IPS DF 4.7 (cell line): Measurements from ENCODE around the gene PCP4L1.

ENCODE experiments used
- DNase-seq: peaks from one replicate; pipeline ENCODE4 v3.0.0-alpha.2; 2013; ENCODE audit warnings: low spot score; ENCODE audit errors: extremely low read depth

PCP4L1 gene

DNA sequence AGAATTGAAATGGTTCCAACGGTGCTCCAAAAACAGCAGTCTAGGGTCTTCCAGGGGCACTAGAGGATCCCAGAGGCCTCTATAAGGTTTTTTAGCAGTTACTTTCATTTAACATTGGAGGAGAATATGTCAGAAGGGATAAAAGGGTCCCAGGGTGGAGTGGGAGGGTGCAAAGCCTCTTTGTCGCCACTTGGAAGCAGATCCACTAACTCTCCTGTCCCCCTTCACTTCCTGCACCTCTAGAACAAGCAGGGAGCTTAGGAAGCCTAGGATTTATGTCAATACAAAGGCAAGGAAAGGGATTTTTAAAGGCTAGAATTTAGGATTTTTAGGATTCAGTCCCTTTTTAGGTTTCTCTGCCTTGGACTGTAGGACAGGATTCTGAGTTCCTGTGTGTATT is 8.3 kb downstream of the PCP4L1 start:
- DNase-seq, result no peak

DNA sequence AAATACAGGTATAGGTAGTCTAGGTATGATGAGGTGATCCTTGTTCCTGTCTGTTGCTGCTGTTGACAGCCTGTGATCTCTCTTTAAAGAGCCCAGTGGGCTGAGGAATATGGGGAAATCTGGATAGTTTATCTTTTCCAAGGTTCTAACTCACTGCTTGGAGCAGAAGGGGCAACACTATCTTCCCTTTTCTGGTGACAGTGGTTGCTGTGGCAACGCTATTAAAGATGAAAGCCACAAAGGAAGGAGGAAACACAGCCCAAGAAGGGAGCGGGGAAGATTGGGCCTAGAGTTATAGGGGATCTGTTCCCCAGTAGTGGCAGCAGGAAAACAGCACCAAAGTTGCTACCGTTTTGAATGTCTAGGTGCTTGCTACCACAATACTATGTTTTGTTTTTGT is 8.8 kb downstream of the PCP4L1 start:
- DNase-seq, result no peak

DNA sequence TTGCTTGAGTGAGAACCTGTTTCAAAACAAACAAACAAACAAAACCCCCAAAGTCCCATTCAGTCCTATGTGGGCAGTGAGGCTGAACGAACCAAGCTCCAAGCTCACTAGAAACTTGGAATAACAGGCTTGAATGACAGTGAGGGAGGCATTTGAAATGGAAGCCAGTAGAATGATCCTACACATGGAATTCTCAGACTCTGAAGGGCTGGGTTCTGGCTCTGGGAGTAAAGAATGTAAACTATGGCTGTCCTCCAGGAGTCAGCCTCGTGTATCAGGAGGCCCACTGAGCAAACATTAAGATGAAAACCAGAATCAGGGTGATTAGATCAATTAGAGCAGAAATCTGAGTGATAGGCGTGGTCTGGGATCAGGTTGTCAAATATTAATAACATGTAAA is 14.9 kb downstream of the PCP4L1 start:
- no peak for DNase-seq

DNA sequence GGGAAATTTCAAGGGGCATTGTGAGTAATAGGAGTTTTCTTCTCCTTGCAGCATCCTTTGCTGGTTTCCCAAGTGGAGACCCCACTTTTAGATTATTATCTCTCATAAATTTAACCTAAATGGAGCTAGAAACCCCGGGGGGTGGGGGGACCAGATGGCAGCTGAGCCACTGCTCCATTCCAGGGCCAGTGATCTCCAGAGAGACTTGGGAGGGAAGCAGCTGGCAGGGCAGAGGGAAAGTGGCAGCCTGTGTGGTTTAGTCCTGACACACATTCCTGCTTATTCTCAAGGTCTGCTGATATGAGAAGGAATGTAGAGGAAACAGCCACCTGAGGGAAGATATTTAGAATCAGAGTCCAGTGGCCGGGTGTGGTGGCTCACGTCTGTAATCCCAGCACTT is 16.3 kb downstream of the PCP4L1 start:
- no peak for DNase-seq

DNA sequence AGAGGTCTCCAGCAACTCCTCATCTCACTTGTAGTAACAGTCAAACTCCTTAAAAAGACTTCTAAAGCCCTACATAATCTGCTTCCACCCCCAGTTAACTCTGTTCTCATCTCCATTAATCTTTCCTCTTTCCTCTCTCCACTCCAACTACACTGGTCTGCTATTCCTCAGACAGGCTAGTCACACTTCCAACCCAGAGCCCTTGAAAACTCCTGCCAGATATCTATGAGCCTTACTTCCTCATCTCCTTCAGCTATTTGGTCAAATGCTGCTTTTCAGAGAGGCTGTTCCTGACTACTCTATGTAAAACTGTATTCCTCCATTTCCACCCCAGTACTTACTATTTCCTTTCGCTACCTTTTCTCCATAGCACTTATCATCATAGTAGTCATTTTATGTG is 24.4 kb downstream of the PCP4L1 start:
- DNase-seq, result no peak

DNA sequence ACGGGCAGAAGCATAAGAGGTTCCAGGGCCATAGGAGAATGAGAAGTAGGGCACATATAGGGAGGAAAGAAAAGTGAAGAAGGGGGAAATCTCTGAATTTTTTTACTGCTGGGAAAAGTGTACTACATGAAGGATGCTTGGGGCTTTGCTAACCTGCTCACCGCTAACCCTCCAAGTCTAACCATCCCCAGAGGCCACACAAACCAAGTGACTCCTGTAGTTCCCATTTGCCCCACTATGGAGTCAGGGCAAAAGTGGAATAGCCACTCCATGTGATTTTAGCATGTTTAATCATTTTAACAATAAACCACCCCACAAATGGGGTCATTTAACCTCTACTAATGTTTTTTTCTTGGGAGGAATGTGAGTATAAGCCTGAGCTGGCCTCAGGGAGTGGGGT is 26.6 kb downstream of the PCP4L1 start:
- no peak for DNase-seq

DNA sequence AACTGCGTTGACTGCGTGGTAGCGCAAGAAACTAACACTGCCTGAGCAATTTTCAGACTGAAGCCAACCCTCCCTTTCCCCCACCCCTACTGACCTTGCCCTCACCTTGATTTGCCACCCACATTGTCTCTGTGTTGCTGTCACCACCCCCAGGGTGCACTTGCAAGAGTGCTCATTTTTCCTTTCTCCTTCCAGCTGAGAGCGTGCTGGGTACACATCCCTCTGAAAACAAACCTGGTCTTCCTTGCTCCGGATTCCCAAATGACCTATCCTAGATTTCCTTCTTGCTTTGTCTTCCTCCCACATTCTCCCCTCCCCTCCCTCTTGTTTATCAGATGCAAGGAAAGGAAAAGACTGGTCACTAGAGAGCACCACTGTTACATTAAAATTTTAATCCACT is 27.0 kb downstream of the PCP4L1 start:
- DNase-seq, result no peak

DNA sequence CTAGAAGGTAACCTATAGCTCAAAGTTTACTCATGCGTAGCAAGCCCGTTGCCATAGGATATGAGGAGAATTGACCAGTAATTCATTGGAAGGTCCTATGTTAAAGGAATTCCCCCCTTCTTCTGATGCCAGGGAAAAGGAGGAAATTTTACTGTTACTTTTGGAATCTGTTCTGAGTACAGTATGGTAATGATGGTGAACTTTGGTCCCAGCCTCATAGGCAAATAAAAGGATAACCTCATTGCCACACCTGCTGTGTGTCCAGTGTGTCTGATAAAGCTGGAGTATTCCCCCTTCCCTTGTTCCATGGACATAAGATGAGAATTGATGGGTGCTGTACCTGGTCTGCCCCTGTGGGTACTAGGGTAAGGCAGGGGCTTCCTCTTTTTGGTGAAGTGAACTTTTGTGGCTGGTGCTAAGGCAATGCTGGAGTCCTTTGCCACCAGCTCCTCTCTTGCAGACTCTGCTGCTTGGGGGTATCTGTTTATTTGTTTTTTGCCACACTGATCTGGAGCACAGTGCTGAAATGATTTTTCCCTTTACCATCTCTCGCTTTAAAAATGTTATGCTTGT is 29.0 kb downstream of the PCP4L1 start:
- DNase-seq, result no peak

DNA sequence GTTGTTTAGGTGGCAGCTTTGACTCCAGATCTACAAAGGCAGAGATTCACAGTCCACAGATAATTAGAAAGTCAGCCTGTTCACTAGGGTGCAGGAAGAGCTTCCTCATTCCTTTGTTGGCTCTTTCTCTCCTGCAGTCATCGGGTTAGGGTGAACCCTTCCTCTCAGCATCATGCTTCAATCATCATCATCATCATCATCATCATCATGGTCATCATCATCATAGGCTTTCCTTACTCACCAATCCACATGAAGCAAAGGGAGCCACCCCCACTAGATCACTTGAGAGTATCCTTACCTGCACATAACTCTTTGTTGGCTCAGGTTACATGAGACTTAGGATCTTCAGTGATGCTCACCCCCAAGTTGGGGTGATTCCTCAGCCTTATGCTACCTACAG is 32.2 kb downstream of the PCP4L1 start:
- DNase-seq, result no peak

DNA sequence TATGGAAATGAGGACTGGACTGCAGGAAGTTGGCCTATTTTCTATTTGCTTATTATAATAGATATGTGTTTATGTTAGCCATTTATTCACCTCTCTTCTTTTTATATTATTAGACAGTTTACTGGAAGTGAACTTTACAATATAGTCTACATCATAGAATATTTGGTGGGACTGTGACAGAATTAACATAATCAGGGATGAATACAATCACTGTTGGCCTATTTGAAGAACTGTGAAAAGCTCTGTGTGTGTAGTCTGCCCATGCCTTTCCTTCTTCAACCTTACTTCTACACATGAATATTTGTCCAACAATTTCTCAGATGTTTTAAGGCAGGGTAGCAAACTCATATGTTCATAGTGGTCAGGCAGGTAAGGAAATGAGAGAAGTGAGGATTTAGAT is 38.9 kb downstream of the PCP4L1 start:
- DNase-seq, result no peak

DNA sequence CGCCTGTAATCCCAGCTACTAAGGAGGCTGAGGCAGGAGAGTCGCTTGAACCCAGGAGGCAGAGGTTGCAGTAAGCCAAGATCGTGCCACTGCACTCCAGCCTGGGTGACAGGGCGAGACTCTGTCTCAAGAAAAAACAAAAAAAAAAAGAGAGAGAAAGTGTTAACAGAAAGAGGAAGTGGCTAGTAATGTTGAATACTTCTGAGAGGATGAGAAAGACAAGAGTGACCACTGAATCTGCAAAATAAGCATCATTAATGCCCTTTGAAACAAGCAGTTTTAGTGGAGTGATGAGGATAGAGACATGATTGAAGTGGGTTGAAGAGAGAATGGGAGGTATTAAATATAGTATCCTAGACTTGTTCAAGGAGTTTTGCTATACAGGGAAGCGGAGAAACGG is 39.6 kb downstream of the PCP4L1 start:
- no peak for DNase-seq

DNA sequence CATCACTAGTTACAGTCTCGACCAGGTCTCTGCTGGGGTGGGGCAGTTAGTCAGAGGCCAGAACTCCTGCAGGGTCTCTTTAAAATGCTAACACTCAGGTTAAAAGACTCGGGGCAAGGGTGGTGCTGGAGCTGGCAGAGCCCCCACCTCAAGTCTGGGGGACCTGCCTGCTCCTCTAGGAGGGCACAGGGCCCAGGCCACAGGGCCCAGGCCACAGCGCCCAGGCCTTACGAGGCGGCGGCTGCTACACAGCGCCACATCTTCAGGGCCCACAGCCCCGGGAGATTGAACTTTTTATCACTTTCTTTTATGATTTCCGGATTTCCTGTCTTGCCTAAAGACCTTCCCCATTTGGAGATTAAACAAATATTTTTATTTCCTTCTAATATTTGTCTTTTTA is 40.8 kb downstream of the PCP4L1 start:
- DNase-seq, result no peak

DNA sequence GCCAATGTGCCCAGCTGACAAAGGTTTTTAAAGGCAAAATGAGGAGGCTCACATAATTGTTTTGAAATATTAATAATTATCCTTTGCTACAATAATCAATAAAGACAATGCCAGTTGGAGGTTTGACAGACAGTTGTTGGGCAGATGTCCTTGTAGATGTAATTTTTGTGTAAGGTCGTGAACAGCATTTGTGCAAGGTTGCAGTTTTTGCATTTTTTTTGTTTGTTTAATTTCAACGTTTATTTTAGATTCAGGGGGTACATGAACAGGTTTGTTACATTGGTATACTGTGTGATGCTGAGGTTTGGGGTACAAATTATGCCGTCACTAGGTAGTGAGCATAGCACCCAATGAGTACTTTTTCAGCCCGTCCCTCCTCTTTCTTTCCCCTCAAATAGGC is 41.9 kb downstream of the PCP4L1 start:
- DNase-seq, result no peak

DNA sequence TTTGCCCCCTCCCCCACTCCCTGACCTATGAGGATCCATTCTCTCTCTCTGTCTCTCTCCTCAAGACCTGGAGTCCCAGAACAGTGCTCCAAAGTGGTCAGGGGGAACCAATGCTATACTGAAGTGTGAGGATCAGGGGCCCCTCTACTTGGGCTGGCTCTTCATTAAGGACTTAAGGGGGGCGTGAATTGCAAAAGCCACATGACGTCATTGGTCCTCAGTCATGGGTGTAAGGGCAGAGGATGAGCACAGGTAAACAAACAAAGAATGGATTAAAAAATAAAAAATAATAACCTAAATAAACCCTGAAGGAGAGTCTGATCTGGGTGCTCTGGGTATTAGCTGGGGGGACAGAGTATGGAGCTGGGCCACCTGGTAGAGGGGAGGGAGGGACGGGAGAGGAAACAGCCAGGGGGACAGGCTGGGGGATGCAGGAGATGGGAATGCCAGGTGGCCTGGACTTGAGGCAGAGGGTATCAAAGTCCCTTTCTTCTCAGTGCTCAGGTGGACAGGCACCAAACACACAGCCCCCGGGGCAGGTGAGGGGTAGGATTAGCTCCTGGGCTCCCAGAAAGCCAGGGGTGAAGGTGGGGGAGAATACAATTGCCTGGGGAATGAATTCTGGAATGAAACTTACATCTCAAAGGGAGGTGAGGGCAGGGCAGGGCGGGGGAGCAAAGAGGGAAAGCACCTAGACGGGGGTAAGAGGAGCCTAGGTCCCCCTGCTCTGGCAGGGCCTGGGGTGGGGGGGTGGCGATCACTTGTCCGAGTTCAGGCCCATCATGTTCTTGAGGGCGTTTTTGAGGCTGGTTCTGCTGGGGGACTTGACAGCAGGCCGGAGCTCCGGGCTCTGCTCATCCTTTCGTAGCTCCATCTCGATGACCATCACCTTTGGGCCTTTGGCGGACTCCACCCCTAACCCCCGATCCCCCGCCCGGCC is 46.7 kb downstream of the PCP4L1 start:
- DNase-seq, result no peak

DNA sequence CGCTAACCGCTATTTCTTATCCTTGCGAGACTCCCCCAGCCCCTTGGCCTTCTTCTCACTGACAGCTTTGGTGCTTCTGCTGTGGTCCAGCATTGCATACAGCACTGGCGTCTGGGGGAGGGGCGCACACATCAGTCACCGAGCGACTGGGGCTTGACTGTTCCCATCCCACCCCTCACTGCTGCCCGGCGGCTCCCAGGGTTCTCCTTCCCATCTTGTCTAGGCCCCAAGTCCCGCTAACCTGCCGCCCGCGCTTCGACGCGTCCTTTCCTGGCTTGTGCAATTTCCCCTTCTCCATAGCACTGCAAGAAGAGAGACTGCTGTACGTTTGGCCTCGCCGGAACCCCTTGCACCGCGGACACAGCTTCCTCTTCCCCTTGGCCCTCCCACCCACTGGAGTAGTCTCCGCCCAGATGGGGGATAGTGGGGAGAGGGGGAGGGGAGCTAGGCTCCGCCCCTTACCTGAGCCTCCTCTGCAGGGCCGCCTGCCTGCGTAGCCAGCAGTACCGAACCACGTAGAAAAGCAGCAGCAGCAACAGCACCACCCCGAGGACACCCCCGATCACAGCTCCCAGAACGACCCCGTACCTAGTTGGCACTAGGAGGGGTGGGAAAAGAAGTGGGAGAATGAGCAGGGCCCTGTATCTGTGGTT is 47.4 kb downstream of the PCP4L1 start:
- DNase-seq, result peak; percentile 97

DNA sequence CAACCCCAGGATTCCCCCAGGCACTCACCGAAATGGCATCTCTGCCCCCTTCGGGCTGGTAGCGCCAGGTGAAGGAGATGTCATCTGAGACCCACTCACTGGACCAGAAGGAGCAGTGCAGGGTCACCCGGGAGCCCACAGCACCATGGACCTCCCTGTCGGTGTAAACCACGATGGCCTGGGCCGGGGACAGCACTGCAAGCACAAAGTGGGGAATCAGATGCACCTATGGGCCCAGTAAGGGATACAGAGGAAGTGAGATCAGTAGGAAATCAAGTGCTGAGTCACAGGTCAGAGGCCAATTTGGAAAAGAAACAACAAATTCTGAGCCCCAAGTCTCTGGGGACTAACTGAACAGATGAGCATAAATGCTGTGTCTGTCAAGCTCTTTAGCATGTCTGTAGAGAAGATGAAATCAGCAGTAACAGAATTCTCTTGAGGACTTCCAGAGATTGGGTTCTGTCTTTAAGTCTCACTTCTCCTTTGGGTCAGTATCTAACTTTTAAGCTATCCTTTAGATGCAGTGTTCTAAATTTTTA is 48.8 kb downstream of the PCP4L1 start:
- no peak for DNase-seq

DNA sequence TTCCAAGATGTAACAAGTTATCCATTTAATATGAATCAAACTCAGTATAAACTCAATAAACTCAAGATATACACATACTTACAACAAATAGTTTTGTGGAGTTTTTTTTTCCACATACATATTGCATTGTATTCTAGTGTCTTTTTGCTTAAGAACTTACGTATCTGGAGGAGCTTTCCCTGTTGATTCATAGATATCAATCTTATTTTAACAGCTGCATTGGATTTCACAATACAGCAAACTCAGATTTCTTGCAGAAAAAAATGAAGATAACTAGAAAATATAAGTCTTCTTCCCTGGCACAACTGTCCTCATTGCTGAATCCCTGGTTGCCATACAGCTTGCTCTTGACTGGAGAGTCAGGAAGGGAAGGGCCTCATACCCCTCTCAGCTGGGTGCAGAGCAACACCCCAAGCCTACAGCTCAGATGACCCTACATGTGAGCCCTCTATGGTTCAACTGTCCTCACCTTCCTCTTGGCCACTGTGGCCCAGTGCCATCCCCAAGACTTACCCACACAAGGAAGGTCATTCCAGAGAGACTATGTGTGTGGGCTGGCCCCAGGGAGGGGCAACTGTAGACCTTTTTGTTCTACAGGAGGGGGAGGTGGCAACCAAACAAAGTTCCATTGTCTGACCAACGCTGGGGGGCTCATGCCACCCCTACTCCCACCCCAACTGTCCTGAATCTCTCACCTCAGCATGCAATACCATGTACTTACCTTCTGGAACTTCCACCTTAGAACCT is 49.5 kb downstream of the PCP4L1 start:
- no peak for DNase-seq

DNA sequence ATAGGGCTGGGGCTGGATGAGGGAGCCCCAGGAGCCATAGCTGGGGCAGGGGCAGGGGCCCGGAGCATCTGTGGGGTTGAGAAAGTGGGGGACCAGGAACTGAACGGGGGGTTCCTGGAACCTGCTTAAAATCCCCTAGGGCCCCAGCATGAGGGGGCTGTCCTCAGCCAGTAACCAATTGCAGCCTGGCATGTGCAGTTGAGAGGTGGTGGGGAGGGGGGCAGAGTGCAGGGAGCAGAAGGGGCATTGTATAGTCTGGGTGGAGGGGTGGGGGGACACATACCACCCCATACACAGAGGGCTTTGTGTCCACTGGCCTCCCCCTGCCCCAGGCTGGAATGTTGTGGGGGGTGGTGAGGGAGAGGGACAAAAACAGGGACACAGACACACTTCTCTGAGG is 51.3 kb downstream of the PCP4L1 start, which contains the start of gene MPZ:
Gene MPZ (minus strand): TSS at position 101 of the 400 bp plus-strand sequence. CDS start 63 bp downstream, at position 38.
- DNase-seq, result no peak

DNA sequence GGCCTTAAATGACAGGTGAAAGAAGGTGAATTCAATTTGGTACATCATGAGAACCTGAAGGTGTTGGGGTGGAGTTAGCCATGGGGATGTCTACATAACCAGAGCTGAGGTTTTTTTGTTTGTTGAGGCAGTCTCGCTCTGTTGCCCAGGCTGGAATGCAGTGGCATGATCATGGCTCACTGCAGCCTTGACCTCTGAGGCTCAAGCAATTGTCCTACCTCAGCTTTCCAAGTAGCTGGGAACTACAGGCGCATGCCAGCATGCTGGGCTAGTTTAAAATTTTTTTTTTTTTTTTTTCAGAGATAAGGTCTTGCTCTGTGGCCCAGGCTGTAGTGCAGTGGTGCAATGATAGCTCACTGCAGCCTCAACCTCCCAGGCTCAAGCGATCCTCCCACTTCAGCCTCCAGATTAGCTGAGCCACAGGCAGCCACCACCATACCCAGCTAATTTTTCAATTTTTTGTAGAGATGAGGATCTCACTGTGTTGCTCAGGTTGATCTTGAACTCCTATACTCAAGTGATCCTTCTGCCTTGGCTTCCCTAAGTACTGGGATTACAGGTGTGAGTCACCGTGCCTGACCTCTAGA is 53.1 kb downstream of the PCP4L1 start:
- no peak for DNase-seq

DNA sequence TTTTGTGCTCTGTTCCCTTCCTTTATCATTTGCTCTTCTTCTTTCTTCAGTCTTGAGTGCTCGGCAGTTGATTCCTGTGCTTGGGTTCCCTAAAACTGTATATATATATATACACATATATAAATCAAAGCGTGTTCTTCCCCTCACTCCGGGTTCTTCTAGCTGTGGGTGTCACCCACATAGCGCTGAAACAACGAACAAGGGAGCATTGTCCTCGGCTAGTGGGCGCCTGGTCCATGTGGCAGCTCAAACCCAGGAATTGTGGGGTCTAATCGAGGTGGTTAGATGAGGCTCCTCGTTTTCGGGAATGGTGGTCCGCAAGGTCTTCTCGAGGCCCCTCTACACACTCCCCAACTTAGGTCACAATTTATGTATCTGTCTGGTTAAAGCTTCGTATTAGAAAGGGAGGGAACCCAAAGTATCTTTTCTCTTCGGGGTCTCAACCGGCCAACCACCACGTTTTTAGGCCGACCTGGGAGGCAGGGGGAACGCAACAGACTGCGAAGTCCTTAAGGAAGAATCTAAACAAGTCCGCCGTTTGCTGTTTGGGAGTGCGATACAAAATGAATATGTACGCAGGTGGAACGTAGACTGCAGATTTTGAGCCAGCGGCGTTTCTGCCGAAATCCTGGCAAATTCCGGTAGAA is 55.1 kb downstream of the PCP4L1 start:
- DNase-seq, result no peak
